MCF 10A (cell line): ENCODE data around the gene FOXL1. TPM values are rescaled to one million over a fixed set of nuclear protein-coding genes. Genes with fewer than 3 reads are reported as not detected.

ENCODE experiments used
- BruUV-seq: library from RNA; stranded (reverse); fragments of 400-500 nt; replicated peaks from 2 replicates; lab custom pipeline; 2021; lab: Mats Ljungman, UMichigan
- CTCF ChIA-PET: fragments of 300-600 bp; sonication (Branson Sonifier 250); formaldehyde crosslinking; extraction: SDS; loops from one replicate; lab custom pipeline; 2021; ENCODE audit warnings: antibody characterized with exemption, inconsistent platforms; lab: Yijun Ruan, JAX
- POLR2A ChIA-PET: fragments of 300-600, 350-650 bp; sonication (Branson Sonifier 250); formaldehyde crosslinking; extraction: SDS; loops from one replicate; lab custom pipeline; 2020; ENCODE audit warnings: antibody characterized with exemption, inconsistent platforms; lab: Yijun Ruan, JAX
- DNase-seq: peaks from one replicate; pipeline ENCODE4 v3.0.0-alpha.2; 2018; ENCODE audit not compliant: unreplicated experiment
- H3K27ac Mint-ChIP-seq: one replicate; pipeline ENCODE4 v1.8.0; 2022; ENCODE audit warnings: mild to moderate bottlenecking, low read depth, mixed read lengths; ENCODE audit not compliant: unreplicated experiment
- H3K27me3 Mint-ChIP-seq: one replicate; pipeline ENCODE4 v1.8.0; 2022; ENCODE audit warnings: mixed read lengths; ENCODE audit not compliant: insufficient read depth, unreplicated experiment
- H3K36me3 Mint-ChIP-seq: one replicate; pipeline ENCODE4 v1.8.0; 2022; ENCODE audit warnings: mild to moderate bottlenecking, moderate library complexity, mixed read lengths; ENCODE audit not compliant: insufficient read depth, unreplicated experiment
- H3K4me1 Mint-ChIP-seq: one replicate; pipeline ENCODE4 v1.8.0; 2022; ENCODE audit warnings: mixed read lengths; ENCODE audit not compliant: insufficient read depth, unreplicated experiment
- H3K4me3 Mint-ChIP-seq: one replicate; pipeline ENCODE4 v1.8.0; 2022; ENCODE audit warnings: mild to moderate bottlenecking, moderate library complexity, mixed read lengths; ENCODE audit not compliant: unreplicated experiment
- H3K9me3 Mint-ChIP-seq: one replicate; pipeline ENCODE4 v1.8.0; 2022; ENCODE audit warnings: mixed read lengths; ENCODE audit not compliant: unreplicated experiment
- intact Hi-C: fragments of 100-400 bp; cut with micrococcal nuclease; formaldehyde crosslinking; loops from 2 replicates; pipeline ENCODE4 v1.14.1; 2022
- total RNA-seq: library from RNA; stranded (reverse); gene quantifications from 2 replicates; pipeline ENCODE4 v1.2.3, GENCODE V29; 2022
- TF ChIP-seq, protein P1 (sequence below): fragments of 200-600 bp; IDR thresholded peaks from one replicate; pipeline ENCODE4 v1.8.0; 2022; ENCODE audit warnings: antibody characterized with exemption, mild to moderate bottlenecking; ENCODE audit not compliant: unreplicated experiment

The FOXL1 gene
- total RNA-seq, 1 experiment from 2014 or later = 4.9 TPM

DNA sequence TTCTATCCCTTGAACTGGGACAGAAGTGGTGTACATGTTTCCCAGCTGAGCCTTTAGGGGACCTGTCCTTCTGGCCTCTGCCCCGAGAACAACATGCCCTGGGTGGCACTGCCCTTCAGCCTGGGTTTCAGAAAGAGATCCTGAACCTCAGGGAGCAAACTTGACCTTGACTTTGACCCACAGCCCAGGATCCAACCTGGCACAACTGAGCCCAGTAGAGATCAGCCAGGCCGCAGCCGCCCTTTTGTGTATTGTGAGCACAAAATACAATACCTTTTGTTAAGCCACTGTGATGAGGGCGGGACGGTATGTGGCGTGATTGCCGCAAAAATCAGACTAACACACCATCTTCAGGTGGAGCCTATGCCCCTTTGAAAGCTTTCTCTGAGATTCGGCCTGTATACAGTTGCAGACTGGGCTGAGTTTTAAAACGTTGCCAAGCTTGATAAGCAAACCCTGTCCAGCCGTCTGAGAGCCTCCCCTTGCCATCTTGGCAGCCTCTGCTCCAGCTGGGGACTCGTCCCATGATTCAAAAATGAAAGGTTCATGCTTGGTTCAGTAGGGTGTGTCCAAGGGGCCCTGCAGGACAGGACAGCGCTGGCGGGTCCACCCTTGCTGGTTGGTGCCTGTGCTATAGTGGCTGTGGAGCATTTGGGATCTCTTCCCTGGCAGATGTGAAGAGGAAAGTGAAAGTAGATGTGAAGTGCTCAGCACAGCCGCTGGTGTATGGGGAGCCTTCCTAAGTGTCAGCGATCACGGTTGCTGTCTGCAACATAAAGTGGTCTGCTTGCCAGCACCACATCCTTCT lies 40.3 kb downstream of the FOXL1 start:
- no peak overlapping the region for H3K4me3 Mint-ChIP-seq
- no peaks in the 10 kb centered on the region for H3K36me3 Mint-ChIP-seq
- H3K9me3 Mint-ChIP-seq = peaks cover 7% of the 10 kb centered on the region
- intact Hi-C loops = no loop called here
- ChIA-PET CTCF (no interaction called here), POLR2A (interaction anchor here (0.6 kb wide), 1 partner anchor 499 kb away, joined by 3 read pairs; no protein-coding TSS in a partner anchor)
- no peaks in the 10 kb centered on the region for H3K27me3 Mint-ChIP-seq
- H3K4me1 Mint-ChIP-seq = no peaks in the 10 kb centered on the region
- no peak for DNase-seq
- H3K27ac Mint-ChIP-seq = peak overlapping the region; percentile 25
- BruUV-seq = no TSS peak
- TF ChIP-seq, protein P1, sequence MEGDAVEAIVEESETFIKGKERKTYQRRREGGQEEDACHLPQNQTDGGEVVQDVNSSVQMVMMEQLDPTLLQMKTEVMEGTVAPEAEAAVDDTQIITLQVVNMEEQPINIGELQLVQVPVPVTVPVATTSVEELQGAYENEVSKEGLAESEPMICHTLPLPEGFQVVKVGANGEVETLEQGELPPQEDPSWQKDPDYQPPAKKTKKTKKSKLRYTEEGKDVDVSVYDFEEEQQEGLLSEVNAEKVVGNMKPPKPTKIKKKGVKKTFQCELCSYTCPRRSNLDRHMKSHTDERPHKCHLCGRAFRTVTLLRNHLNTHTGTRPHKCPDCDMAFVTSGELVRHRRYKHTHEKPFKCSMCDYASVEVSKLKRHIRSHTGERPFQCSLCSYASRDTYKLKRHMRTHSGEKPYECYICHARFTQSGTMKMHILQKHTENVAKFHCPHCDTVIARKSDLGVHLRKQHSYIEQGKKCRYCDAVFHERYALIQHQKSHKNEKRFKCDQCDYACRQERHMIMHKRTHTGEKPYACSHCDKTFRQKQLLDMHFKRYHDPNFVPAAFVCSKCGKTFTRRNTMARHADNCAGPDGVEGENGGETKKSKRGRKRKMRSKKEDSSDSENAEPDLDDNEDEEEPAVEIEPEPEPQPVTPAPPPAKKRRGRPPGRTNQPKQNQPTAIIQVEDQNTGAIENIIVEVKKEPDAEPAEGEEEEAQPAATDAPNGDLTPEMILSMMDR = no peak

DNA sequence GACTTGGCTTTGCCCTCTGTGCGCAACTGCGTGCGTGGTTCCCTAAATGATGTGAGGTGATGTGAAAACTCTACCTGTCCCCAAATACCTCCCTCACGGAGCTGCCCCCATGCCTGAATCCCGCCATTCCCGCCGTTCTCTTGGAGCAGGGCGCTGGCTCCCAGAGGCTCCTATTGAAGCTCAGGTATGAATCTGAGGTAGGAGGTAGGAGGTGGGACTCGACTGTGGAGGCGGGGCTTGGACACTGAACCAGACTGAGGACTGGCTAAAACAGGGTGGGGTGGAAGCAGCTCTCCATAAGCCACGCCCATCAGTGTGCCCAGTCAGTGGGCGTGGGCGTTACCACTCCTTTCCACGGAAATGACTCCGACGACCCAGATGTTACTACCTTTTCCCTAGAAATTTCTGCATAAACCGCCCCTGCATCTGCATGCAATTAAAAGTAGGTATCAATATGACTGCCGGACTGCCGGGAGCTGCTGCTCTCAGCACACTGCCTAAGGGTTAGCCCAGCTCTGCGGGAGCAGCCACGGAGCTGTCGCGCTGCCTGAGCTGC lies 41.0 kb downstream of the FOXL1 start:
- BruUV-seq = no TSS peak
- H3K4me1 Mint-ChIP-seq = no peaks in the 10 kb centered on the region
- DNase-seq = no peak
- ChIA-PET CTCF (no interaction called here), POLR2A (interaction anchor here (0.6 kb wide), 1 partner anchor 440 kb away, joined by 3 read pairs; no protein-coding TSS in a partner anchor)
- no peaks in the 10 kb centered on the region for H3K27me3 Mint-ChIP-seq
- no peak overlapping the region for H3K4me3 Mint-ChIP-seq
- TF ChIP-seq, protein P1 = no peak
- H3K9me3 Mint-ChIP-seq = peaks cover 7% of the 10 kb centered on the region
- no peaks in the 10 kb centered on the region for H3K36me3 Mint-ChIP-seq
- H3K27ac Mint-ChIP-seq = peak overlapping the region; percentile 25
- intact Hi-C loops = no loop called here

DNA sequence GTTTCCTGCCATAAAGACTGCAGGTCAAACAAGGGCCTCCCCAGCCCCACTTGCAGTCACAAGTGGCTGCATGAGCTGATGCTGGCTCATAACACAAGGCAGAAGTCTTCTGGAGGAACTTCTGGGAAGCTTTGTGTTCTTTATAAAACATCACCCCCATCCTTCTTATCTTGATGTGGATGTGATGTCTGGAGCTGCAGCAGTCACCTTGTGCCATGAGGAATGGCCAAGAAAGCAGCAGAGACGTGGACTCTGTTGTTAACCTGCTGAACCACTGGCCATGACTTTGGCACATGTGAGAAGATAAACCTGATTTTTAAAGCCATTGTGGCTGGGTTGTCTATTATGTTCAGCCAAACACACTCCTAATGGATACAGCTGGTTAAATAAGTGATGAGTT lies 41.8 kb downstream of the FOXL1 start:
- Mint-ChIP-seq H3K36me3 (no peaks in the 10 kb centered on the region), H3K4me1 (no peaks in the 10 kb centered on the region), H3K27me3 (no peaks in the 10 kb centered on the region), H3K4me3 (no peak overlapping the region), H3K27ac (no peak overlapping the region), H3K9me3 (peaks cover 7% of the 10 kb centered on the region)
- ChIA-PET POLR2A (interaction anchor here (0.6 kb wide), 1 partner anchor 439 kb away, joined by 3 read pairs; no protein-coding TSS in a partner anchor), CTCF (interaction anchor here (0.7 kb wide), 1 partner anchor 16 kb away, joined by 3 read pairs; no protein-coding TSS in a partner anchor)
- DNase-seq = no peak
- TF ChIP-seq, protein P1 = no peak
- intact Hi-C loops = no loop called here
- BruUV-seq = no TSS peak

DNA sequence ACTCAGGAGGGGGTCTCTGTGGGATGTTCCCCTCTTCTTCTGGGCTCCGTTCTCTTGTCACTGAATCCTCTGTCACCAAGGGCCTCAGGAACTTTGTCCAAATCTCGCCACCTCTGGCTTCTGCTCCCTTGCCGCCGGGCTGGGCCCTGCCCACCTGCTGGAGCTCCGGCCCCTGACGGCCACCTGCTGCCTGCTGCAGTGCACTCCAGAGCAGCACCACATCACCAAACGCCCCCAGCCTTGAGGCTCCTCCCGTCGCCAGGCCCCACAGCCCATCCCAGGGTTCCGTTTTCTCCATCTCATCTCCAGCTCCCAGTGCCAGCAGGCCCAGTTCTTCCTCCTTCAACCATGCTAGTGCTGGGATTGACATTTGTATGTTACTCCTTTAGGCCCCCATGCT lies 43.6 kb downstream of the FOXL1 start:
- CTCF ChIA-PET = interaction anchor here (0.7 kb wide), 1 partner anchor 486 kb away, joined by 4 read pairs; no protein-coding TSS in a partner anchor

More for the DNA sequence above, 43.6 kb downstream of the FOXL1 start:
- Mint-ChIP-seq H3K27me3 (no peaks in the 10 kb centered on the region), H3K9me3 (peaks cover 7% of the 10 kb centered on the region), H3K27ac (no peak overlapping the region), H3K36me3 (no peaks in the 10 kb centered on the region), H3K4me1 (no peaks in the 10 kb centered on the region), H3K4me3 (no peak overlapping the region)
- TF ChIP-seq, protein P1 = no peak
- no peak for DNase-seq
- POLR2A ChIA-PET = no interaction called here
- intact Hi-C loops = no loop called here
- no TSS peak for BruUV-seq
